Liver (tissue), 3 donors: ENCODE data around the gene NTM.

Source experiments
- HNF4A ChIP-seq, 2 donors: conservative IDR thresholded peaks; 2 replicates each; pipeline ENCODE4 v1.6.1; 2016; ENCODE audit warnings: antibody characterized with exemption in 2 of 2, mild to moderate bottlenecking in 2 of 2
- JUND ChIP-seq, 2 donors: IDR thresholded peaks; 2 replicates each; pipeline ENCODE4 v1.6.1; 2016; ENCODE audit warnings: antibody characterized with exemption in 2 of 2
- RAD21 ChIP-seq, 2 donors: IDR thresholded peaks; 2 replicates each; pipeline ENCODE4 v1.6.1; 2016; ENCODE audit warnings: antibody characterized with exemption in 2 of 2, mild to moderate bottlenecking in 2 of 2
- RXRA ChIP-seq, 2 donors: IDR thresholded peaks; 2 replicates each; pipeline ENCODE4 v1.6.1; 2017 to 2018; ENCODE audit warnings: antibody characterized with exemption in 2 of 2, mild to moderate bottlenecking in 1 of 2
- TAF1 ChIP-seq: conservative IDR thresholded peaks from 2 replicates; pipeline ENCODE4 v1.6.1; 2016; ENCODE audit warnings: antibody characterized with exemption, mild to moderate bottlenecking
- TF ChIP-seq, protein P1 (sequence below): fragments of 150-350 bp; IDR thresholded peaks from 2 replicates; pipeline ENCODE4 v1.5.1; 2017; ENCODE audit warnings: improper control_type of control experiment, low read depth, low read length; ENCODE audit not compliant: missing input control
- TF ChIP-seq, protein P2 (sequence below): IDR thresholded peaks from 2 replicates; pipeline ENCODE4 v1.6.1; 2016; ENCODE audit warnings: antibody characterized with exemption, mild to moderate bottlenecking
- donor health status: healthy.
- donor health status: healthy.

DNA sequence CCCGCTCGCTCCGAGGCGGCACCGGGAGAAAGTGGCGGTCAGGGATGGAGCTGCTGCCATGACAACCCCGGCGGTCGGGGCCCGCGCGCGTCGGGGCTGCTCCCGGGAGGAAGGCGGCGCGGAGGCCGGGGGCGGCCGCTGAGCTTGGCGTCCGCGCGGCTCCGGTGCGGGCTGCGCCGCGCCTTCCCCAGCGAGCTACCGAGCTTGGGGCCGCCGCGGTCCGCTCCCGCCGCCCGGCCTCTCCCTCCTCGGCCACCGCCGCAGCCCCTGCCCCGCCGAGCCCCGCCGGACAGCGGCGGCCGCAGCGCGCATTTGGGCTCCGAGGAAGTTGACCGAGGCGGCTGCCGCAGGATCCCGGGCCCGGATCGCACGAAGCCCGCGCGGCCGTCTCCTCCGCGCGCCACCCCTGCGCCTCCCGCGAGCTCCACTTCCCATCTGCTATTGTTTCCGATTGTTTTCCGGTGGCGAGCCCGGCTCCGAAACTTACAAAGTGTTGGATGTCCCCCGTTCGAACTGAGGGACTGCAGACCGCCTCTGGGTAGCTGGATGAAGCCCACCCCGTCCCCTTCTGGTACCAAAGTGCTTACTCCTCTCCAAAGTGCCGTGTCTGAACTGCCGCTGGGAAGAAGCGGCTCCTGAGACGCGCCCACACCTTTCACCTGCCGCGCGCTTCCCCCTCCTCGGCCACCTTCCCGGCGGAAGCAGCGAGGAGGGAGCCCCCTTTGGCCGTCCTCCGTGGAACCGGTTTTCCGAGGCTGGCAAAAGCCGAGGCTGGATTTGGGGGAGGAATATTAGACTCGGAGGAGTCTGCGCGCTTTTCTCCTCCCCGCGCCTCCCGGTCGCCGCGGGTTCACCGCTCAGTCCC lies 540.3 kb downstream of the NTM start:
- no peak for TF ChIP-seq TAF1
- TF ChIP-seq, protein P1, sequence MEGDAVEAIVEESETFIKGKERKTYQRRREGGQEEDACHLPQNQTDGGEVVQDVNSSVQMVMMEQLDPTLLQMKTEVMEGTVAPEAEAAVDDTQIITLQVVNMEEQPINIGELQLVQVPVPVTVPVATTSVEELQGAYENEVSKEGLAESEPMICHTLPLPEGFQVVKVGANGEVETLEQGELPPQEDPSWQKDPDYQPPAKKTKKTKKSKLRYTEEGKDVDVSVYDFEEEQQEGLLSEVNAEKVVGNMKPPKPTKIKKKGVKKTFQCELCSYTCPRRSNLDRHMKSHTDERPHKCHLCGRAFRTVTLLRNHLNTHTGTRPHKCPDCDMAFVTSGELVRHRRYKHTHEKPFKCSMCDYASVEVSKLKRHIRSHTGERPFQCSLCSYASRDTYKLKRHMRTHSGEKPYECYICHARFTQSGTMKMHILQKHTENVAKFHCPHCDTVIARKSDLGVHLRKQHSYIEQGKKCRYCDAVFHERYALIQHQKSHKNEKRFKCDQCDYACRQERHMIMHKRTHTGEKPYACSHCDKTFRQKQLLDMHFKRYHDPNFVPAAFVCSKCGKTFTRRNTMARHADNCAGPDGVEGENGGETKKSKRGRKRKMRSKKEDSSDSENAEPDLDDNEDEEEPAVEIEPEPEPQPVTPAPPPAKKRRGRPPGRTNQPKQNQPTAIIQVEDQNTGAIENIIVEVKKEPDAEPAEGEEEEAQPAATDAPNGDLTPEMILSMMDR, result no peak
- no peak for TF ChIP-seq JUND (IDR thresholded peaks at IDR 0.05)
- TF ChIP-seq, protein P2, sequence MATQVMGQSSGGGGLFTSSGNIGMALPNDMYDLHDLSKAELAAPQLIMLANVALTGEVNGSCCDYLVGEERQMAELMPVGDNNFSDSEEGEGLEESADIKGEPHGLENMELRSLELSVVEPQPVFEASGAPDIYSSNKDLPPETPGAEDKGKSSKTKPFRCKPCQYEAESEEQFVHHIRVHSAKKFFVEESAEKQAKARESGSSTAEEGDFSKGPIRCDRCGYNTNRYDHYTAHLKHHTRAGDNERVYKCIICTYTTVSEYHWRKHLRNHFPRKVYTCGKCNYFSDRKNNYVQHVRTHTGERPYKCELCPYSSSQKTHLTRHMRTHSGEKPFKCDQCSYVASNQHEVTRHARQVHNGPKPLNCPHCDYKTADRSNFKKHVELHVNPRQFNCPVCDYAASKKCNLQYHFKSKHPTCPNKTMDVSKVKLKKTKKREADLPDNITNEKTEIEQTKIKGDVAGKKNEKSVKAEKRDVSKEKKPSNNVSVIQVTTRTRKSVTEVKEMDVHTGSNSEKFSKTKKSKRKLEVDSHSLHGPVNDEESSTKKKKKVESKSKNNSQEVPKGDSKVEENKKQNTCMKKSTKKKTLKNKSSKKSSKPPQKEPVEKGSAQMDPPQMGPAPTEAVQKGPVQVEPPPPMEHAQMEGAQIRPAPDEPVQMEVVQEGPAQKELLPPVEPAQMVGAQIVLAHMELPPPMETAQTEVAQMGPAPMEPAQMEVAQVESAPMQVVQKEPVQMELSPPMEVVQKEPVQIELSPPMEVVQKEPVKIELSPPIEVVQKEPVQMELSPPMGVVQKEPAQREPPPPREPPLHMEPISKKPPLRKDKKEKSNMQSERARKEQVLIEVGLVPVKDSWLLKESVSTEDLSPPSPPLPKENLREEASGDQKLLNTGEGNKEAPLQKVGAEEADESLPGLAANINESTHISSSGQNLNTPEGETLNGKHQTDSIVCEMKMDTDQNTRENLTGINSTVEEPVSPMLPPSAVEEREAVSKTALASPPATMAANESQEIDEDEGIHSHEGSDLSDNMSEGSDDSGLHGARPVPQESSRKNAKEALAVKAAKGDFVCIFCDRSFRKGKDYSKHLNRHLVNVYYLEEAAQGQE, result no peak
- TF ChIP-seq RAD21 (IDR thresholded peaks at IDR 0.05), result no peak
- TF ChIP-seq HNF4A (conservative IDR thresholded peaks at IDR 0.05), result no peak
- TF ChIP-seq RXRA (IDR thresholded peaks at IDR 0.05), result no peak
